ENCODE results near the gene MTTP. TPM values are rescaled to one million over a fixed set of nuclear protein-coding genes. Genes with fewer than 3 reads are reported as not detected.

The MTTP gene
- total RNA-seq, 2 donors from 2014 or later = 0.51 to 1.1 TPM

DNA sequence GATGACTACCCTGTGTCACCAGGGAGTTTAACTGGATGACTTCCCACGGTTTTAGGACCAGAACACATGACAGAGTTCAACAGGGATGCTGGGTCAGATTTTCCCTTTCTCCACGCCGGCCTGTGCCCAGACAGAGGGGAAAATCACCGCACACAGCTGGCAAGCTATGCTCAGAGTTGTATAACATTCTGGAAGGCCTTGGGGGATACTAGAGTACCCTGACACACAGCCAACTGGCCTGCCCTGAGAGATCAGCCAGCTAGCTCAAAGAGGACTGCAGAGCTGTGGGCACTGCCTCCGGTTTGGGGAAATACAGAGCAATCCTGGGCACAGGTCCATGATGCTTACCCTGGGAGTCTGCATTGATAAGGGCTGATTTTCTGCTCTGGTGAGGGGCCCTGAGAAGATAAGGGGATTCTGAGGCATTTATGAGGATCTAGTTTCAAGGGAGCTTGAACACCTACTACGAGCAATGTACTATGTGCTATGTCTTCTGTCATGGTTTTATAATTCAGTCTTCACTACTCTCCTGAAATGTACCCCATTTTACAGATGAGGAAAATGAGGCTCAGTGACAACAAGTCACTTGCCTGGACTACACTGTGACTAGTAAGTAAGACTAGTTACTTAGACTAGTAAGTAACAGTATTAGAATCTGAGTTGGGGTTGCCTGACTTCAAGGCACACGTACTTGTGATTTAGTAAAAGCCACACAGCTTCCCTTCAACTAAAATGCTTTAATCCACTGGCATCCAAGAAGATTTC, 68.3 kb downstream of the MTTP start:
- TF ChIP-seq, protein P1, sequence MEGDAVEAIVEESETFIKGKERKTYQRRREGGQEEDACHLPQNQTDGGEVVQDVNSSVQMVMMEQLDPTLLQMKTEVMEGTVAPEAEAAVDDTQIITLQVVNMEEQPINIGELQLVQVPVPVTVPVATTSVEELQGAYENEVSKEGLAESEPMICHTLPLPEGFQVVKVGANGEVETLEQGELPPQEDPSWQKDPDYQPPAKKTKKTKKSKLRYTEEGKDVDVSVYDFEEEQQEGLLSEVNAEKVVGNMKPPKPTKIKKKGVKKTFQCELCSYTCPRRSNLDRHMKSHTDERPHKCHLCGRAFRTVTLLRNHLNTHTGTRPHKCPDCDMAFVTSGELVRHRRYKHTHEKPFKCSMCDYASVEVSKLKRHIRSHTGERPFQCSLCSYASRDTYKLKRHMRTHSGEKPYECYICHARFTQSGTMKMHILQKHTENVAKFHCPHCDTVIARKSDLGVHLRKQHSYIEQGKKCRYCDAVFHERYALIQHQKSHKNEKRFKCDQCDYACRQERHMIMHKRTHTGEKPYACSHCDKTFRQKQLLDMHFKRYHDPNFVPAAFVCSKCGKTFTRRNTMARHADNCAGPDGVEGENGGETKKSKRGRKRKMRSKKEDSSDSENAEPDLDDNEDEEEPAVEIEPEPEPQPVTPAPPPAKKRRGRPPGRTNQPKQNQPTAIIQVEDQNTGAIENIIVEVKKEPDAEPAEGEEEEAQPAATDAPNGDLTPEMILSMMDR (IDR thresholded peaks at IDR 0.05) = no peak
- H3K4me1 ChIP-seq = peaks cover 0 to 10% of the 10 kb centered on the region in 2 donors
- peak overlapping the region; percentile 56 to 63 for H3K27ac ChIP-seq
- H3K4me3 ChIP-seq = no peak overlapping the region
- peaks cover 6% of the 10 kb centered on the region for H3K36me3 ChIP-seq
- DNase-seq (ENCODE audit: low spot score) = peak; percentile 80
- no peaks in the 10 kb centered on the region for H3K9me3 ChIP-seq
- H3K27me3 ChIP-seq = no peaks in the 10 kb centered on the region

DNA sequence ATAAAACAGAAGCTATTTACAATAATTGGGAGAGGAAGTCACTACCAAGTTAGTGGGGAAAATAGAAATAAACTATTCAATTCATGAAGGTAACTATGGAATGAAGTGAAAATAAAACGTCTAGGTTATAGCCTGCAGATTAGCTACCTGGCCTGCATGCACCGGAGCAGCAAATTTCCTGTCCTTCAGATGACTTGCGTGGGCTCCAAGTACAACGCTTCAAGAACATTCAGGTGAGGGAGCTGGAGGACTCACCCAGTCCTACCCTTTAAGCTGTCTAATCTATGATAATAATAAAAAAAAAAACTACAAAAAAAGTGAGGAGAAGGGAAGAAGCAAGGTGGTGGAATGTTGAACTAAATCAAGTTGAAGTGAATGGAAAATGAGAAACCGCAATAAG, 69.8 kb downstream of the MTTP start:
- Histone ChIP-seq H3K36me3 (peaks cover 5% of the 10 kb centered on the region), H3K27me3 (no peaks in the 10 kb centered on the region), H3K4me3 (no peak overlapping the region), H3K9me3 (no peaks in the 10 kb centered on the region), H3K4me1 (peaks cover 0 to 18% of the 10 kb centered on the region in 2 donors), H3K27ac (peak overlapping the region in 1 of 2 donors; percentile 63)
- no peak for DNase-seq (ENCODE audit: low spot score)
- TF ChIP-seq, protein P1 (IDR thresholded peaks at IDR 0.05) = no peak

DNA sequence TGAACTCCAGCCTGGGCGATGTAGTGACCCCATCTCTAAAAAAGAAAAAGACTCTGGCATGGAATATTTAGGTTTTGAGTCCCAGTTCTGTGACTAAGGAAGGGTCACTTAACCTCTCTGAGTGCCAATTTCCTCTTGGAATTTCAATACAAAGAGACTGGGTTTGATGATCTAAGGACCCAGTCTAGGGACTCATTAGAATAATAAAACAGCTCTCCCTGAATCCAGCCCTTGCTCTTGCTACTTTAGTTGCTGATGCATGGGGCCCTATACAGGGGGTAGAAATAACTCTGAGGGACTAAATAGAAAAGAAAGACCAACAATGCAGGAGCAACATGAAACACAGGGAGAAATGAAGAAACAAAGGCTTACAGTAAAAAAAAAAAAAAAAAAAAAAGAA, 70.4 kb downstream of the MTTP start:
- no peak for DNase-seq (ENCODE audit: low spot score)
- Histone ChIP-seq H3K36me3 (peaks cover 5% of the 10 kb centered on the region), H3K27me3 (no peaks in the 10 kb centered on the region), H3K27ac (peak overlapping the region in 1 of 2 donors; percentile 63), H3K4me1 (peaks cover 0 to 18% of the 10 kb centered on the region in 2 donors), H3K4me3 (no peak overlapping the region), H3K9me3 (no peaks in the 10 kb centered on the region)
- TF ChIP-seq, protein P1 (IDR thresholded peaks at IDR 0.05) = no peak

DNA sequence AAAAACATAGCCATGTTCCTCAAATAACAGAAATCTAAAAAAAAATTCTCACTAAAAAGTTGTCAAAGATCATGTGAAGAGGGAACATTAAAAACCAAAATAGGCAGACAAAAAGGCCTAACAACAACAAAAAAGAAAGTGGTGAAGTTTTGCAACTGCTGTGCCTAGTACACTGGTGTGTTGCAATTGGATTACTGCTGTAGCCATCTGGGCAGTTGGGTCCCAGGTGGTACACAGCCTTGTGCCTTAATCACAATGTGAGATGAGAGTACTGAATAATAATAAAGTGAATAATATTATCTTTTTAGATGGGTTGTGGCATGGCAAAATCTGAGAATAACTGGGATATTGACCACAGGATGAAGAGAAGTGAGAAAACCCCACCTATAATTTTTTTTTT, 71.0 kb downstream of the MTTP start:
- Histone ChIP-seq H3K36me3 (peaks cover 5% of the 10 kb centered on the region), H3K4me3 (no peak overlapping the region), H3K27ac (peak overlapping the region in 1 of 2 donors; percentile 63), H3K4me1 (peaks cover 0 to 18% of the 10 kb centered on the region in 2 donors), H3K27me3 (no peaks in the 10 kb centered on the region), H3K9me3 (no peaks in the 10 kb centered on the region)
- DNase-seq (ENCODE audit: low spot score) = no peak
- TF ChIP-seq, protein P1 (IDR thresholded peaks at IDR 0.05) = no peak

DNA sequence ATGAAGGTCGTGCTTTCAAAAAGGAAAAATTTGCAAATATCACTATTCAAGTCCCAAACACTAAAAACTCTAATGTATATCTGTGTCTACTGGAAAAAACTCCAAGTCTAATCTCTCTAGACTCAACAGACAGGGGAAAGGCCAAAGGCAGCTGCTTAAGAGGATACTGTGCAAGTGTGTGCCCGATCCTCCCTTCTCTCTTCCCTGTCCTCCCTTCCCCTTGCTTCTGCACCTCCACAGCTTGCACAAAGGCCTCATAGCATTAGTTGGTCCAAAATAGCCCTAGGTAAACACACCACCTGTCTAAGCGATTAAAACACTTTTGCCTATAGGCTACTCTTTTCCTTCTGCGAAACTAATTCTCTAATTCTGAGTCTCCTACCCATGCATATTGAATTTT, 72.4 kb downstream of the MTTP start:
- Histone ChIP-seq H3K9me3 (no peaks in the 10 kb centered on the region), H3K27ac (peak overlapping the region in 1 of 2 donors; percentile 63), H3K4me1 (peaks cover 0 to 18% of the 10 kb centered on the region in 2 donors), H3K27me3 (no peaks in the 10 kb centered on the region), H3K36me3 (peaks cover 5% of the 10 kb centered on the region), H3K4me3 (no peak overlapping the region)
- TF ChIP-seq, protein P1 (IDR thresholded peaks at IDR 0.05) = no peak
- DNase-seq (ENCODE audit: low spot score) = no peak
